Lung (tissue), 12 donors: ENCODE measurements around the gene TMC1. TPM values are rescaled to one million over a fixed set of nuclear protein-coding genes. Genes with fewer than 3 reads are reported as not detected.
"Not testable (repeated sequence)": the region's sequence is repeated elsewhere in the genome, so short reads cannot be mapped to it uniquely, and the experiment has no call there.

Experiments used
- ATAC-seq: fragments of 200-7000 bp; cut with Tn5 transposase; one replicate; pipeline ENCODE4 v1.9.1; 2020; ENCODE audit warnings: moderate number of reproducible peaks; ENCODE audit not compliant: insufficient read depth, low FRiP score
- DNase-seq, 3 donors: peaks; one replicate each; pipeline ENCODE4 v3.0.0-alpha.2; 2013 to 2017
- H3K27ac ChIP-seq, 2 donors: one replicate each; pipeline ENCODE4 v1.5.1; 2013; ENCODE audit warnings: mild to moderate bottlenecking in 2 of 2, moderate library complexity in 2 of 2, control low read depth in 1 of 2, inconsistent platforms in 1 of 2, low read depth in 1 of 2, low read length in 1 of 2
- H3K27me3 ChIP-seq, 3 donors: one replicate each; pipeline ENCODE4 v1.5.1; 2013; ENCODE audit warnings: low read length in 2 of 3; ENCODE audit not compliant: control insufficient read depth in 3 of 3, insufficient read depth in 3 of 3
- H3K36me3 ChIP-seq, 4 donors: one replicate each; pipeline ENCODE4 v1.5.1; 2013; ENCODE audit warnings: low read length in 4 of 4, mild to moderate bottlenecking in 1 of 4, moderate library complexity in 1 of 4; ENCODE audit not compliant: control insufficient read depth in 4 of 4, insufficient read depth in 4 of 4
- H3K4me1 ChIP-seq, 5 donors: one replicate each; pipeline ENCODE4 v1.5.1; 2013; ENCODE audit warnings: low read length in 5 of 5, mild to moderate bottlenecking in 2 of 5, moderate library complexity in 1 of 5; ENCODE audit not compliant: control insufficient read depth in 5 of 5, insufficient read depth in 5 of 5
- H3K4me3 ChIP-seq: one replicate; pipeline ENCODE4 v1.5.1; 2013; ENCODE audit warnings: mild to moderate bottlenecking, control low read depth, moderate library complexity
- H3K9ac ChIP-seq, 2 donors: one replicate each; pipeline ENCODE4 v1.5.1; 2013; ENCODE audit warnings: low read length in 2 of 2, control low read depth in 1 of 2; ENCODE audit not compliant: insufficient read depth in 1 of 2
- H3K9me3 ChIP-seq, 4 donors: one replicate each; pipeline ENCODE4 v1.5.1; 2013; ENCODE audit warnings: low read length in 3 of 4, mild to moderate bottlenecking in 1 of 4, moderate library complexity in 1 of 4; ENCODE audit not compliant: control insufficient read depth in 4 of 4, insufficient read depth in 3 of 4
- CTCF ChIP-seq: IDR thresholded peaks from 2 replicates; pipeline ENCODE4 v1.5.1; 2012; ENCODE audit warnings: mild to moderate bottlenecking; ENCODE audit errors: control extremely low read depth, extremely low read depth
- WGBS, 2 donors: extraction: QIAGEN DNeasy Blood & Tissue Kit; methylation state at CpG; one replicate each; pipeline ENCODE4 v1.1.7; 2013; 5-methylcytosine and 5-hydroxymethylcytosine counted together
- polyA plus RNA-seq, 2 donors: library from polyadenylated mRNA; stranded (reverse); fragments of 200-250 nt; gene quantifications; one replicate each; pipeline ENCODE4 v1.2.1, GENCODE V29; 2013
- total RNA-seq, 2 donors: library from RNA; depleted of rRNA in 1 of 2; stranded (reverse); fragments of >200 nt in 1 of 2; gene quantifications; one replicate each; pipeline ENCODE4 v1.2.1, GENCODE V29; 2014 to 2021
- donor health status: control.
- donor health status: control.
- donor health status: Bipolar disorder and iron deficiency.
- donor health status: healthy.
- donor health status: DM: yes; HTN: yes; CAD: no.

The TMC1 gene
- total and polyA plus RNA-seq, 4 donors, result 0.10 to 0.82 (median 0.21) TPM; not detected in 1

GRCh38 chr9:72540348-72540873 lies 19.0 kb downstream of the TMC1 start:
- Histone ChIP-seq H3K27me3 (no peaks in the 10 kb centered on the region), H3K9me3 (peaks cover 0 to 2% (median 0%) of the 10 kb centered on the region in 4 donors), H3K27ac (no peak overlapping the region), H3K9ac (no peak overlapping the region), H3K4me3 (no peak overlapping the region), H3K4me1 (no peaks in the 10 kb centered on the region), H3K36me3 (no peaks in the 10 kb centered on the region)
- WGBS, 2 donors, result 42 to 78% methylated on average over 6 of the region's 6 CpGs
- TF ChIP-seq CTCF, result no peak
- no peak for DNase-seq
- peak; percentile 67 for ATAC-seq

- not testable (repeated sequence) for DNase-seq, H3K4me1 ChIP-seq, ATAC-seq
Observed at GRCh38 chr9:72542537-72542833, 21.1 kb downstream of the TMC1 start.

GRCh38 chr9:72542917-72543316 lies 21.5 kb downstream of the TMC1 start:
- ATAC-seq, result no peak
- H3K36me3 ChIP-seq, result no peaks in the 10 kb centered on the region
- H3K27me3 ChIP-seq, result peaks cover 0 to 2% (median 0%) of the 10 kb centered on the region in 3 donors
- TF ChIP-seq CTCF, result no peak
- no peaks in the 10 kb centered on the region for H3K4me1 ChIP-seq
- no peaks in the 10 kb centered on the region for H3K9me3 ChIP-seq
- DNase-seq, result no peak
- 96 to 97% methylated on average over 1 of the region's 1 CpG for WGBS, 2 donors
- H3K27ac ChIP-seq, result no peak overlapping the region
- H3K4me3 ChIP-seq, result no peak overlapping the region
- H3K9ac ChIP-seq, result no peak overlapping the region

More at GRCh38 chr9:72542537-72542833, 21.1 kb downstream of the TMC1 start:
- not testable (repeated sequence) for H3K27ac ChIP-seq, H3K9ac ChIP-seq, H3K27me3 ChIP-seq, H3K9me3 ChIP-seq, H3K36me3 ChIP-seq, H3K4me3 ChIP-seq
- WGBS, 2 donors, result 92 to 94% methylated on average over 5 of the region's 5 CpGs

- no peak overlapping the region for H3K27ac ChIP-seq
- TF ChIP-seq CTCF, result no peak
- H3K4me1 ChIP-seq, result no peaks in the 10 kb centered on the region
- no peak for ATAC-seq
- no peak overlapping the region for H3K4me3 ChIP-seq
- no peaks in the 10 kb centered on the region for H3K9me3 ChIP-seq
- WGBS, 2 donors, result 83 to 89% methylated on average over 2 of the region's 2 CpGs
- H3K9ac ChIP-seq, result no peak overlapping the region
- peaks cover 0 to 2% (median 0%) of the 10 kb centered on the region in 3 donors for H3K27me3 ChIP-seq
- DNase-seq, result no peak
- no peaks in the 10 kb centered on the region for H3K36me3 ChIP-seq
Observed at GRCh38 chr9:72551306-72551705, 29.9 kb downstream of the TMC1 start.
